Activated naive CD4-positive, alpha-beta T cell treated with anti-CD3 and anti-CD28 coated beads, Interleukin-2, amount 50 U/mL, for 16 hours (primary cell): ENCODE results near the gene LPAR6.
"Not testable (repeated sequence)": the region's sequence is repeated elsewhere in the genome, so short reads cannot be mapped to it uniquely, and the experiment has no call there.

Experiments
- DNase-seq: peaks from one replicate; pipeline ENCODE4 v3.0.0-alpha.2; 2020

LPAR6 gene, protein sequence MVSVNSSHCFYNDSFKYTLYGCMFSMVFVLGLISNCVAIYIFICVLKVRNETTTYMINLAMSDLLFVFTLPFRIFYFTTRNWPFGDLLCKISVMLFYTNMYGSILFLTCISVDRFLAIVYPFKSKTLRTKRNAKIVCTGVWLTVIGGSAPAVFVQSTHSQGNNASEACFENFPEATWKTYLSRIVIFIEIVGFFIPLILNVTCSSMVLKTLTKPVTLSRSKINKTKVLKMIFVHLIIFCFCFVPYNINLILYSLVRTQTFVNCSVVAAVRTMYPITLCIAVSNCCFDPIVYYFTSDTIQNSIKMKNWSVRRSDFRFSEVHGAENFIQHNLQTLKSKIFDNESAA

DNA sequence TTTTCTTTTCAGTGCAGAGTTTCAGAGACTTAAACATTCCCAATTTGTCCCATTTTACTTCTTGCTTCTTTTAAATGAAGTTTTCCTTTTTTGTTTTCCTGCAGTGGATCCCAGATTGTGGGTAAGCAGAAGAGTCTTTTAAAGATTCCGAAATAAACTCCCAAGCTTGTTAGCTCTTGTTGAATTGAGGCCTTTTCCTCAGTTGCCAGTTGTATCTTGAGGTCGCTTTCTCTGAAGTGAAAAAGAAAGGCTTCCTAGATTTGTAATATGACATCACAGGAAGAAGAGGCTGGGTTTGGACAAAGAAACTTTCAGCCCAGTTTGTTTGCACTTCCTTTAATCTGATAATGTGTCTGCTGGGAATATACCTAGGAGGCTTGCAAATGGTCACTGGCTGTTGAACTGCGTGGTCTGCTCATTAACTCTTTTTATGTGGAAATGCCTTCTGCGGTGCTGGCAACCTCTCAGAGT lies at the start of gene LPAR6:
LPAR6 (minus strand) TSS at position 233 of the 471 bp plus-strand sequence. CDS start 690 bp downstream, outside the sequence.
- no peak for DNase-seq

DNA sequence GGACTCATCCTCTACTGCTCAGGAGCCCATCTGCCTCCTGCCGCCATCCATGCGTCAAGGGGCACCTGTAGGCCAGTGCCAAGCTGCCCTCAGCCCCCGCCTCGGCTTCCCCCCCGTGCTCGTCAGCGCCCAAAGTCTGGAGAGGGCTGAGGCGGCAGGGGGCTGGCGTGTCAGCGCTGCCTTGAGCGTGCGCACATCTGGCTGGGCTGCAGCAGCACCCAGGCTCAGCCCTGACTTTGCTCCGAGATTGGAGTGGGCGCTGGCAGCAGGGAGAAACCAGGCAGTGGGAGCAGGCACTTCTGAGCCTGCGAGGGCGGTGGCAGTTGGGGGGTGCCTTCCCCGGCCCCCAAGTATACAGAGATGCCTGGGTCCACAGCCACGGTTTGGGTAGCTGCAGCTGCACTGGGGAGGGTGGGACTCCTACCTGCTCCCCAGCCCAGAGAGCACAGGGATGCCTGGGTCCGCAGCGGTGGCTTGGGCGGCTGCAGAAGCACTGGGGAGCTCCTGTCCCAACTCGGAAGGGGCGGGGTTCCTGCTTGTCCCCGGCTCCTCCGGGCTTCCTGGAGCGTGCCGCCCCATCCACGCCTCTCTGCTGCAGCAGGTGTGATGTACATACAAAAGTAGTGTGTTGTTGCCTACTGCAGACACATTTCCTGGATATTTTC lies 44.8 kb upstream of the LPAR6 start:
- DNase-seq: no peak

DNA sequence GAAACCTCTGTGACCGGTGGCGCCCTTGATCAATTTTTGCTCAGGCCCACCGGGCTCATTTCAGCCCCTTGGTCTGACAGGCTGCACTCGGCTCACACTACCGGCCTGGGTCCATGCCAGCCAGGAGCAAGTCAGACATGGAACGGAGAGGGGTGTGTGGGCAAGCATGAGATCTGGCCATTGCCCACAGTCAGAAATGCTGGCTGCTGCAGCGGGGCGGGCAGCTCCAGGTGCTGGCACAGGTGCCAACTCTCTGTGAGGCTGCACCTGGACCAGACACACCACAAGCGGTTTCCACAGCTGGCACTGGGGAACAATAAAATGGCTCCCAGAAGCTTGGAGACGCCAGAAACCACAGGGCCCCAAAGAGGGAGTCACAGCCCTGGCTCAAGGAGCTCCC lies 43.6 kb upstream of the LPAR6 start:
- no peak for DNase-seq

DNA sequence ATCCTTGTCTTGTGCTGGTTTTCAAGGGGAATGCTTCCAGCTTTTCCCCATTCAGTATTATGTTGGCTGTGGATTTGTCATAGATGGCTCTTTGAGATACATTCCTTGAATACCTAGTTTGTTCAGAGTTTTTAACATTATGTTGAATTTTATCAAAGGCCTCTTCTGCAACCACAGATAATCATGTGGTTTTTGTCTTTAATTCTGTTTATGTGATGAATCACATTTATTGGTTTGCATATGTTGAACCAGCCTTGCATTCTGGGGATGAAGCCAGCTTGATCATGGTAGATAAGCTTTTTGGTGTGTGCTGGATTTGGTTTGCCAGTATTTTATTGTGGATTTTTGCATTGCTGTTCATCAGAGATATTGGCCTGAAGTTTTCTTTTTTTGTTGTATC lies 38.3 kb upstream of the LPAR6 start:
- DNase-seq: not testable (repeated sequence)

DNA sequence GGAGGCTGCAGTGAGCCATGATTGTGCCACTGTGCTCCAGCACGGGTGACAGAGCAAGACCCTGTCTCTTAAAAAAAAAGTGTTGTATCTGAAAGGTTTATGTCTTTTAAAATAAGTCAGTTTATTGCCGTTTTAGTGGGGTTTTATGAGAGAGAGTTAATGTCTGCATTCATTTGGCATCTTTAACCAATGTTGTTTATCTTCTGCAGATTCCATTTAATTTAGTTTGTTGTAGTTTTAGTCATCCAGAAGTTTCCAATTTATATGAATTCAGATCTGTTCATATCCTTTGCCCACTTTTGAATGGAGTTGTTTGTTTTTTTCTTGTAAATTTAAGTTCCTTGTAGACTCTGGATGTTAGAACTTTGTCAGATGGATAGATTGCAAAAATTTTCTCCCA lies 36.7 kb upstream of the LPAR6 start:
- no peak for DNase-seq

DNA sequence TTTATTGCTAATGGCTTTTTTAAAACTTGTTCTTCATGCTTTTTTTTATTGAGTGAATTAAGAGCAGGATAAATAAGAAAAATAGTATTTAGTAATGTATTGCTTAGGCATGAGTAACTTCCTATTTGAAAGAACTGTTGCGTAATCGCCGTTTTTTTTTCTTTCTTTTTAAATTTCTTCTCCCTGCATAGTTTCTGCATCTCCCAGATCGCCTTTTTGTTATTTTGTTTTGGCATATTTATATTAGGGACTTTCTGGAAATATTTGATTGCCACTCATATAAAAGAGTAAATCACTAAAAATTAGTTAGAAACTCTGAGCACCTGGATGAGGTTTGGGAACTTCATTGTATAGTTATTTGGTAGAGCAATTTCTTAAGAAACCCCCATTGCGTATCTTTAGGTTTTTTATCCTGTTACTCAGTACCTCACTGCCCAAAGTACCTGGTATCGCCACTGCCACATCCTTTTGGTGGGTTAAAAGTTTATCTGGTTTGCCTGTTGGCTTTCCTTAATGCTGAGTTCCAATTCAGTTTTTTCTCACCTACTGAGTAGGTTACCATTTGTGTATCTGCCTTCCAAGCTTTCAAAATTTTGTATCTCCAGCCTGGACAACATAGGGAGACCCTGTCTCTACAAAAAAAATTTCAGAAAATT lies 36.2 kb upstream of the LPAR6 start:
- no peak for DNase-seq

DNA sequence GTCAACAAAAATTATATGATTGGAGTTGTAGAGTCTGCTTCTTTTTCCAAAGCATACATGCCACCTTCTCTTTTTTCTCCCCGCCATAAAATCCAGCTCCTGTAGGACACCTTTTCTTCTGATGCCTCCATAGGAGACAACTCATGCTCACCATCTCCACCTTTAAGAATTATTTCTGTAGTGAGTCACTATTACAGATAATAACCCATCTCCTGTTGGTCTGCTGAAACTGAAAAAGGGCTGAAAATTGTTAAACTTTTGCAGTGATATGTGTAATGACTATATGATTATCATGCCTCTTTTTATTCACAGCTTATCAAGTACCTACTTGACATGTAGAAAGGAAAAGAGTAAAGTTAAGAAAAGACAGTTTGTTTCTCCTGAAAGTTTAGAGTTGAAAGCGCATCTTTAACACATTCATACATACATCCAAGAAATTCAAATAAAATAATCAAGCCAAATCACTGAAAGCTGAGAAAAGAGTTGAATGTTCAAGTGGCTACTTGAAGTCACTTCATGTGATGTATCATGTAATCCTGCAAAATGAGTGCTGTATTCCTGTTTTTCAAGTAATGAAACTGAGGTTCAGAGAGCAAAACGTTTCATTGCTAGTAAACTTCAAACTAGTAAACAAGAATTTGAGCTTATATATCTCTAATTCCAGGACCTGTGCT lies 35.5 kb upstream of the LPAR6 start:
- no peak for DNase-seq

DNA sequence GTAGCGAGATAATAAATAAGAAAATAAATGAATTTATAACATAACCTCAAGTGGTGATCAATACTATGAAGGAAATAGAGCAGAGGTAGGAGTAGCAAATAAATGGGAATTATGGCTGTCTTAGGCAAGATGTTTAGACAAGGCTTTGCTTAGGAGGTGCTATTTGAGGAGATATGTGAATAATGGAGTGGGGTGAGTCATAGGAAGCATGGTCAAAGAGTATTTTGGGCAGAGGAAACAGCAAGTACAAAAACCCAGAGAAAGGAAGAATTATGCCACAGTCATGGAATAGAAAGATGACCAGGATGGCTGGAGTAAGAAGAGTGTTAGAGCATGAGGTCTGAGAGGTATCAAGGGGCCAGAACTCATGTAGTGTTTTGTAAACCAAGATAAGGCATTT lies 33.6 kb upstream of the LPAR6 start:
- DNase-seq: no peak

DNA sequence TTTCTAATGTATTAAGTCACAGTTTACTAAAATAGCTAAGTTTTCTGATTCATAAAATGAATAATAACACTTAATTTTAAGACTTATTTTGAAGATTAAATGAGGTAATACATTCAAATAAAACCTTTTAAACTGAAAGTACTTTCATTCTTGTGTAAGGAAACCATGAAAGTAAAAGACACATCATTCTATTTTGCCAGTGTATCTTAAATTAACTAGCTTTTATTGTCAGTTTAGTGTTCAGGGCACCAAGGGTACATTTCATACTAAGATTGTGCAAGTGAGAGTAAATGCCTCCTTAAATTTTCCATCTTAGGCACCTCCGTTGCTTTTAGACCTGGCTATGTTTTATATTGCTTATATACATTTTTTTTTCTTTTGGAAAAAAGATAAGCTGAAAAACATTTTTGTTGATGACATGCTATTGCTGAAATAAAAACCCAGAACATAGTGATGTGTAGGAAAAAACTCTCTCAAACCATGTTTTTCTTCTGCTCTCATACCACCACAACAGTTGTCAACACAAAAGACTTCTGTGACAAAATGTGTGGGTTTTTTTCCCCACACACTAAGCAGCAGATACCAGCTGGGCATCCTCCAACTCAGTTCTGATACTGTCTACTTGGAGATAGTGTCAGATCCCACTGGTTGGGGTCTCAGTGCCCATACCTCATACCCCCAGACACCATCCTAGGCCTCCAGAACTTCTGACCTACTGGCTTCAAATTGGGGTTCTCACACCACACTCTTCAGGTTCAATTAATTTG lies 30.7 kb upstream of the LPAR6 start:
- no peak for DNase-seq

DNA sequence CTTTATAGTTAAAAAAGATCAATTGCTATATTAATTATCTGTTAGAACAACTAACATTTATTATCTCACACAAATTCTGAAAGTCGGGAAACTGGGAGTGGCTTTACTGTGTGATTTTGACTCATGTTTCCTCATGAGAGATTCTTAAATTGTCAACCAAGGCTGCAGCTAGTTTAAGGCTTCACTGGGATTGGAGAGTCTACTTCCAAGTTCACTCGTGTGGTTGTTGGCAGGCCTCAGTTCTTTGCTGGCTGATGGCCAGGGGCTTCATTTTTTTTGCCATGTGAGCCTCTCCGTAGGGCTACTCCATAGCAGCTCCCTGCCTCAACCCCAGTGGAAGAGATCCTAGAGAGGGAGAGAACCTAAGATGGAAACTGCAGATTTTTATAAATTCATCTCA lies 24.5 kb upstream of the LPAR6 start:
- no peak for DNase-seq

DNA sequence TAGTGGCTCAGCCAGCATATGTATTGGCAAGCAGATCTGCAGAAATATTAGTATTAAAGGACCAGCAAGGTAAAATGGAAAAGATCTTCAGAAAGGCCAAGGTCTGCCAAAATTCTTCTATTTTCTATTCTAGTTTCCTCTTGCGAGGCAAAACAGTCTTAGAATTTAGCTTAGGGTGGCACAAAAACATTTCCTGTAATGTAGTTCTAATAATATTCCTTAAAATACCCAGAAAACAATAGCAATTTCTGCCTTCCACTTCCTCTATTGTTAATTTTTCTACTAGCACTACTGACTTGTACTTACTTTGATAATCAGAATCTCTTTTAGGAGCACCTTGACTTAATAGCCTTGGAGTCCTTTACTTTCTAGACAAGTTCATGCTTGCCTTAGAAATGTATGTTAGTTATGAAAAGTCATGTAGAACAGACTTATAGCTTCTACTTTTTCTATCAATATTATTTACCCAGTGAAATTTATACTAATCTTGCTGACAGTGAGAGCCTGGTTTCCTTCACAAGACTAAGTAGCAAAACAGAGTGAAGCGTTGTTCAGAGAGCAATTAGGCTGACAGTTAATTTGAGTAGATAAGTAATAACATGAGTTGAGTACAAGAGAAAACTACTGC lies 23.9 kb upstream of the LPAR6 start:
- DNase-seq: no peak

DNA sequence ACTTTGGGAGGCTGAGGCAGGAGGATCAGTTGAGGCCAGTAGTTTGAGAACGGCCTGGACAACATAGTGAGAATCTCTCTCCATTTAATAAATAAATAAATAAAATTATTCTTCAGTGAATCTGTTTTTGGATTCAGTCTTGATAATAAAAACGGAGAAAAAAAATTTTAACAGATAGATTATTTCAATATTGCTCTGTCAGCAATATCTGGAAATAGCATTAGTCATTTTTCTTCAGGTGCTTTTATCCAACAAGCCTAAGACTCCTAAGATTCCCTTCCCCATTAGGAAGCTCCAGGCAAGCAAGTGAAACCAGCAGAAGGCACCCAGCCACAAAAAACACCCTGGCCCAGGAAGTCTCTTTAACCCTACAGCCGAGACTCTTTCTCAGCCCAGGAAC lies 21.3 kb upstream of the LPAR6 start:
- DNase-seq: no peak

DNA sequence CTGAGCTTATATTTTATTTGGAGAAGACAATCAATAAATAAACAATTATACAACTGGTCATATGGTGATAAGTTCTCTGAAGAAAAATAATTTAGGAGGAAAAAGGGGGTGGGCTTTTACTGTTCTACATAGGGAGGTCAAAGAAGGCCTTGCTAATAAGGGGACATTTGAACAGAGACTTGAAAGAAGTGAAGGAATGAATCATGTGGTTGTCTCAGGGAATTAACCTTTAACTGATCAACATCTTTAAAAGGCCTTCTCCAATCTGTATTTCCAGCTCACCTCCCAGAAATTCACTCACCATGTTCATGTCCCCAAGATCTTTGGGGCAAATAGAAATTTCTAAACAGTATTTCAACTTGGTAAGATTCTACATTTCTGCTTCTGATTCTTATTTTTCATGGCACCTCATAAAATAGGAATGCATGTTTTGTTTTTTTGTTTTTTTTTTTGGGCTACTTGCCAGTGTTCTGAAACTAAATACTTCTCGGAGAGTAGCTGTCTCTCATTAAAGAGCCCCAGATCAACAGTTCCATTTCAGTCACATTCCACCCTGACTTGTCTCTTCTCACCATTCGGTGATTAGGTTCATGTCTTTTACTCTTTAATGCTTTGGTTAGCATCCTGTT lies 19.2 kb upstream of the LPAR6 start:
- DNase-seq: no peak

DNA sequence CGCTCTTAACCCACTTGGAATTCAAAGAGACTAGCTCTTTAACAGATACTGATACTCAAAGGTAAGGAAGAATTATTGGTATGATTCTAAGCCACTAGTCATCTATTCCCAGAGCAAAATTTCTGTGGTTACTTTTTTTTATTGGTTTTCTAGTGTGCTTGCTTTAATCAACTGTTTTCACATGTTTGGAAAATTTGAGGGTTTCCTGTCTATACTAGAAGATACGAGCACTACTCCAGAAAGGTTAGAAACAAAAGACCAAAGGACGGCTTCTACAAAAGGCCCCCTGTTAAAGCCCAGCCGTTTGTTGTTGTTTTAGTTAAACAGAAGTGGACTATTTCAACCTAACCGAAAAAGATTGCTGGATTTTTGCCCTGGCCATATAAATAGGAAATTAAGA lies 18.5 kb upstream of the LPAR6 start:
- DNase-seq: no peak

DNA sequence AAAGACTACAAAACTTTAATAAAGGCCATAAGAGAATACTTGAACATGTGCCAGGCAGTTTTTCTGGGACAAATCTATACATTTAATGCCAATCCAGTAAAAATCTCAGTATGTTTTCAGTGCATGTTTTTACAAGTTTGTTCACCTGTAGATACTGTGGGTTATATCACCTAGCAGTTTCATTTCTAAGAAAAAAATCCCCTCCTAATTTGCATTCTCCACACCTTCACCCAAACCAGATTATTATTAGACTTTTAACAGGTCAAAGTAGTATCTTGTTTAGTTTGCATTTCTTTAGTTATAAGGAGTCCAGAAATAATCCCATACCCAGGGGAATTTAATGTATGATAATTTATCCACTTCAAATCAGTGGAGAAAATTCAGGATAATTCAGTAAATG lies 17.0 kb upstream of the LPAR6 start:
- DNase-seq: no peak

DNA sequence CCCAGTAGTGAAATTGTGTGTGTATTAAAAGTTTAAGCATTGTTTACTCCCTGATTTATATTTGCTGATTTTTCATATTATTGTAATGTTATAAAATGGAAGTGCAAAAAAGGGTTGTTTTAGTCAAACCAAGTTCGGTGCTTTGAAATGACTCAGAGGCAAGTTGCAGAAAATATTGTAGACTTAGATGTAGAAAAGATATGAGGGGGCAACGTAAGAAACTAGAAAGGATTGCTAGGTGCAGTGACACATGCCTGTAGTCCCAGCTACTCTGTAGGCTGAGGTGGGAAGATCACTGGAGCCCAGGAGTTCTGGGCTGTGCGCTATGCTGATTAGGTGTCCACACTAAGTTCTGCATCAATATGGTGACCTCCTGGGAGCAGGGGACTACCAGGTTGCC lies 16.1 kb upstream of the LPAR6 start:
- no peak for DNase-seq

DNA sequence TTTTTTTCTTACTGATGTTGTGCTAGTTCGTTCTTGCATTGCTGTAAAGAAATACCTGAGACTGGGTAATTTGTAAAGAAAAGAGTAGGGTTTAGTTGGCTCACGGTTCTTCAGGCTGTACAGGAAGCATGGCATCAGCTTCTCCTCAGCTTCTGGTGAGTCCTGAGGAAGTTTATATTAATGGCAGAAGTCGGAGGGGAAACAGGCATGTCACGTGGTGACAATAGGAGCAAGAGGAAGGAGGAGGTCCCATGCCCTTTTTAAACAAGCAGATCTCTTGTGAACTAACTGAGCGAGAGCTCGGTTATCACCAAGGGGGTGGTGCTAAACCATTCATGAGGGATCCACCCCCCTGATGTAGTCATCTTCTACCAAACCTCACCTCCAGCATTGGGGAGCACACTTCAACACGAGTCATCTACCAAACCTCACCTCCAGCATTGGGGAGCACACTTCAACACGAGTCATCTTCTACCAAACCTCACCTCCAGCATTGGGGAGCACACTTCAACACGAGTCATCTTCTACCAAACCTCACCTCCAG lies 13.9 kb upstream of the LPAR6 start:
- DNase-seq: not testable (repeated sequence)

DNA sequence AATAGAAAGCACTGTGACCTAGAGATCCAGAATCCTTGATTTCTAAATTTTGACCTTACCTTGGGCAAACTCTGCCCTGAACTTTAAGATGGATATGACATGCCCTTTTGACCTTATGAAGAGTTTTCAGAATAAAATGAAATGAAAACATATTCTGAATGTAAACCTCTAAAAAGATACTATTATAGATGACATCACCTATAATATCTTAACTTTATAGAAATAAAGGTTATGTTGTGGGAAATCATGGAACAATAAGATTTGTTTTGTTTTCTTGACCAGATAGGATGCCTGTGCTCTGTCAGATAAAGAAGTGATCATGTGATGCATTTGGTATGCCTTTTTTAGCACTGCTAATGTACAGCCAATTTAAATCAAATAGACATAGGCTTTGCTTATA lies 13.1 kb upstream of the LPAR6 start:
- DNase-seq: no peak

DNA sequence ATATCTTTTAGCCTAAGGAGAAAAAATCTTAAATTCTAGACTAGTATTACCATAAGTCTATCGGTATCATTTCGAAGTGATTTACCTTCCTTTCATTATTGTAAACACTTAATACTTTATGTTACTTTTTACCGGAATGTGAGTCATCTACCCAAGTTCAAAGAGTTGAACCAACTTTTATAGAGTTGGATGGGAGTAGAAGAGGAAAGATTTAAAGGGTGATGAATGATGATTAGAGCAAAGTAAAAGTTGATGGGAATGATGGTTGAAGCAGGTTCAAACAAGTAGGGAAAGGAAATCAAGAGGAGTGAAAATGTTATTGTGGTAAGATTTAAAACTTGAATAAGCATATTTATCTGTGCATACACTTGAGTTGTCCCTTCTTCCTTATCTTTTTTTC lies 11.3 kb upstream of the LPAR6 start:
- DNase-seq: no peak

DNA sequence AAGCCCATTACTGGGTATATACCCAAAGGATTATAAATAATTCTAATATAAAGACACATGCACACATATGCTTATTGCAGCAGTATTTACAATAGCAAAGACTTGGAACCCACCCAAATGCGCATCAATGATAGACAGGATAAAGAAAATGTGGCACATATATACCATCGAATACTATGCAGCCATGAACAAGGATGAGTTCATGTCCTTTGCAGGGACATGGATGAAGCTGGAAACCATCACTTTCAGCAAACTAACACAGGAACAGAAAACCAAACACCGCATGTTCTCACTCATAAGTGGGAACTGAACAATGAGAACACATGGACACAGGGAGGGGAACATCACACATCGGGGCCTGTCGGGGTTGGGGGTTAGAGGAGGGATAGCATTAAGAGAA lies 9.1 kb upstream of the LPAR6 start:
- not testable (repeated sequence) for DNase-seq

DNA sequence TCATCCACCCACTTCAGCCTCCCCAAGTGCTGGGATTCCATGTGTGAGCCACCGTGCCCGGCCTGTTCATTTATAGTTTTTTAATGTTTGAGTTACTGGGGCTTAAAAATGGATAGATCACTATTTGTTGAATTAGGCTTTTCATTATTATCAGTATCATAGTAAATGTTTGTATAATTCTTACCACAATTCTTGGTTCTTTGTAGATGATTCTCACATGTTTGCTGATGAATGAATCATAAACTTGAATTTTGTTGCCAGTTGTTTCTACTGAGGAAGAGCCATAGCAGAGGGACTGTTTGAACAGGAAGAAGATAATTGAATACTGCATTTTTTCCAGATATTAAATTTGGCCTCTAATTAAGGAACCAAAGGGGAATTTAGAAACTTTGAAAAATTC lies 2.6 kb upstream of the LPAR6 start:
- DNase-seq: no peak
